Endothelial cell (in vitro differentiated cells): ENCODE data around the gene CEACAM5. TPM values are rescaled to one million over a fixed set of nuclear protein-coding genes. Genes with fewer than 3 reads are reported as not detected.

Experiments
- DNase-seq: peaks from one replicate; pipeline ENCODE4 v3.0.0; 2021; ENCODE audit warnings: low spot score
- H3K27ac Mint-ChIP-seq: one replicate; pipeline ENCODE4 v1.8.0; 2021; ENCODE audit warnings: mixed read lengths, inconsistent platforms; ENCODE audit not compliant: unreplicated experiment
- H3K27me3 Mint-ChIP-seq: one replicate; pipeline ENCODE4 v1.8.0; 2021; ENCODE audit warnings: mild to moderate bottlenecking, moderate library complexity, mixed read lengths, inconsistent platforms; ENCODE audit not compliant: unreplicated experiment
- H3K36me3 Mint-ChIP-seq: one replicate; pipeline ENCODE4 v1.8.0; 2021; ENCODE audit warnings: mild to moderate bottlenecking, low read depth, mixed read lengths, inconsistent platforms; ENCODE audit not compliant: unreplicated experiment
- H3K4me1 Mint-ChIP-seq: one replicate; pipeline ENCODE4 v1.8.0; 2021; ENCODE audit warnings: mild to moderate bottlenecking, mixed read lengths, inconsistent platforms; ENCODE audit not compliant: unreplicated experiment
- H3K4me3 Mint-ChIP-seq: one replicate; pipeline ENCODE4 v1.8.0; 2021; ENCODE audit warnings: mild to moderate bottlenecking, mixed read lengths, inconsistent platforms; ENCODE audit not compliant: unreplicated experiment
- H3K9me3 Mint-ChIP-seq: one replicate; pipeline ENCODE4 v1.8.0; 2021; ENCODE audit warnings: mixed read lengths, inconsistent platforms; ENCODE audit not compliant: unreplicated experiment
- CTCF ChIP-seq: fragments of 200-600 bp; sonication (generic); IDR thresholded peaks from one replicate; pipeline ENCODE4 v1.5.0; 2021; ENCODE audit warnings: antibody characterized with exemption; ENCODE audit not compliant: unreplicated experiment
- total RNA-seq: library from RNA; stranded (reverse); fragmentation: NEBNext Ultra II Directional; extraction: Animal tissue kit (Norgen Biotek cat#: 25700); gene quantifications from one replicate; pipeline ENCODE4 v1.2.1, GENCODE V29; 2021; ENCODE audit not compliant: unreplicated experiment

CEACAM5 gene
- total RNA-seq, 1 donor from 2014 or later: not detected

GRCh38 chr19:41769608-41770007, 61.2 kb downstream of the CEACAM5 start:
- Mint-ChIP-seq H3K27me3 (no peaks in the 10 kb centered on the region), H3K36me3 (no peaks in the 10 kb centered on the region), H3K4me1 (no peaks in the 10 kb centered on the region), H3K9me3 (no peaks in the 10 kb centered on the region), H3K27ac (no peak overlapping the region), H3K4me3 (no peak overlapping the region)
- DNase-seq: no peak
- no peak for TF ChIP-seq CTCF

GRCh38 chr19:41771410-41771809, 63.0 kb downstream of the CEACAM5 start:
- no peaks in the 10 kb centered on the region for H3K27me3 Mint-ChIP-seq
- no peaks in the 10 kb centered on the region for H3K36me3 Mint-ChIP-seq
- H3K4me1 Mint-ChIP-seq: no peaks in the 10 kb centered on the region
- H3K27ac Mint-ChIP-seq: no peak overlapping the region
- no peaks in the 10 kb centered on the region for H3K9me3 Mint-ChIP-seq
- no peak for DNase-seq
- no peak for TF ChIP-seq CTCF
- no peak overlapping the region for H3K4me3 Mint-ChIP-seq

GRCh38 chr19:41774515-41774980, 66.1 kb downstream of the CEACAM5 start:
- H3K36me3 Mint-ChIP-seq: no peaks in the 10 kb centered on the region
- no peak for DNase-seq
- H3K27me3 Mint-ChIP-seq: no peaks in the 10 kb centered on the region
- H3K27ac Mint-ChIP-seq: no peak overlapping the region
- no peak overlapping the region for H3K4me3 Mint-ChIP-seq
- no peak for TF ChIP-seq CTCF
- no peaks in the 10 kb centered on the region for H3K9me3 Mint-ChIP-seq
- no peaks in the 10 kb centered on the region for H3K4me1 Mint-ChIP-seq

- no peaks in the 10 kb centered on the region for H3K9me3 Mint-ChIP-seq
- TF ChIP-seq CTCF: no peak
- no peaks in the 10 kb centered on the region for H3K36me3 Mint-ChIP-seq
- no peaks in the 10 kb centered on the region for H3K27me3 Mint-ChIP-seq
- no peaks in the 10 kb centered on the region for H3K4me1 Mint-ChIP-seq
- no peak overlapping the region for H3K4me3 Mint-ChIP-seq
- no peak for DNase-seq
- no peak overlapping the region for H3K27ac Mint-ChIP-seq
Measured at GRCh38 chr19:41776700-41777099, 68.3 kb downstream of the CEACAM5 start.

Other genes starting within 250 kb of the CEACAM5 start
- 74.1 TPM for gene CEACAM21, start 132.5 kb upstream of the CEACAM5 start, total RNA-seq
- gene CEACAM4, start 81.6 kb upstream of the CEACAM5 start, total RNA-seq: not detected
- not detected for gene CEACAM7, start 20.4 kb upstream of the CEACAM5 start, total RNA-seq
- gene CEACAM6, start 46.9 kb downstream of the CEACAM5 start, total RNA-seq: not detected
- not detected for gene CEACAM3, start 88.0 kb downstream of the CEACAM5 start, total RNA-seq
- not detected for gene LYPD4, start 136.1 kb downstream of the CEACAM5 start, total RNA-seq
- not detected for gene DMRTC2, start 136.4 kb downstream of the CEACAM5 start, total RNA-seq
- gene RPS19, start 151.6 kb downstream of the CEACAM5 start, total RNA-seq: 3,886 TPM
- 1.1 TPM for gene CD79A, start 168.7 kb downstream of the CEACAM5 start, total RNA-seq
- 113 TPM for gene ARHGEF1, start 174.6 kb downstream of the CEACAM5 start, total RNA-seq
- gene ERFL, start 219.8 kb downstream of the CEACAM5 start, total RNA-seq: 0.46 TPM